Ascending aorta (tissue), 2 donors: Measurements from ENCODE around the gene SFXN4. TPM values are rescaled to one million over a fixed set of nuclear protein-coding genes. Genes with fewer than 3 reads are reported as not detected.

Experiments
- DNase-seq, 2 donors: peaks; one replicate each; pipeline ENCODE4 v3.0.0-alpha.2; 2019; ENCODE audit warnings: low spot score in 2 of 2
- H3K27ac ChIP-seq, 2 donors: fragments of 200-600 bp; sonication (generic); one replicate each; pipeline ENCODE4 v1.5.1; 2016 to 2017; ENCODE audit warnings: mild to moderate bottlenecking in 1 of 2
- H3K27me3 ChIP-seq: fragments of 200-600 bp; sonication (generic); one replicate; pipeline ENCODE4 v1.5.1; 2017
- H3K36me3 ChIP-seq, 2 donors: fragments of 200-600 bp; sonication (generic); one replicate each; pipeline ENCODE4 v1.5.1; 2016
- H3K4me1 ChIP-seq, 2 donors: fragments of 200-600 bp; sonication (generic); one replicate each; pipeline ENCODE4 v1.5.1; 2016 to 2017; ENCODE audit warnings: mild to moderate bottlenecking in 1 of 2
- H3K4me3 ChIP-seq, 2 donors: fragments of 200-600 bp; sonication (generic); one replicate each; pipeline ENCODE4 v1.5.1; 2016 to 2017; ENCODE audit warnings: mild to moderate bottlenecking in 1 of 2
- H3K9me3 ChIP-seq, 2 donors: fragments of 200-600 bp; sonication (generic); one replicate each; pipeline ENCODE4 v1.5.1; 2016
- CTCF ChIP-seq, 3 experiments: fragments of 200-600 bp in 2 of 3; fragments of 450-650 bp in 1 of 3; sonication (generic) in 2 of 3; IDR thresholded peaks; one replicate each; pipeline ENCODE4 v1.5.1; 2016 to 2019; ENCODE audit warnings: antibody characterized with exemption in 3 of 3, mild to moderate bottlenecking in 1 of 3, moderate library complexity in 1 of 3
- intact Hi-C: fragments of 100-400 bp; cut with DNase I; formaldehyde crosslinking; loops from one replicate; pipeline ENCODE4 v1.15.1; 2023
- total RNA-seq: library from RNA; depleted of rRNA; stranded (reverse); fragments of >200 nt; gene quantifications from one replicate; pipeline ENCODE4 v1.1.0, GENCODE V29; 2016

SFXN4 gene
- total RNA-seq, 1 donor from 2014 or later: 13.7 TPM

- intact Hi-C loops: loop anchor here (2.0 to 10.0 kb wide), 3 partner anchors 156 to 446 kb away; partner anchors contain the start of genes BAG3 and TIAL1
- Histone ChIP-seq H3K4me1 (peaks cover 15 to 41% of the 10 kb centered on the region in 2 donors), H3K27me3 (no peaks in the 10 kb centered on the region), H3K36me3 (no peaks in the 10 kb centered on the region), H3K9me3 (no peaks in the 10 kb centered on the region), H3K4me3 (peak overlapping the region; percentile 91 to 99), H3K27ac (peak overlapping the region; percentile 95 to 97)
- TF ChIP-seq CTCF (IDR thresholded peaks at IDR 0.05): peak; percentile 78 to 81 (median 79)
- DNase-seq: peak in 1 of 2 donors; percentile 87
Measured at GRCh38 chr10:119209035-119209735, 43.7 kb upstream of the SFXN4 start.

- intact Hi-C loops: loop anchor here (2.0 to 10.0 kb wide), 3 partner anchors 156 to 446 kb away; partner anchors contain the start of genes BAG3 and TIAL1
Measured at GRCh38 chr10:119208553-119208940, 43.0 kb upstream of the SFXN4 start.

GRCh38 chr10:119207713-119208552 lies 42.4 kb upstream of the SFXN4 start:
- DNase-seq: peak in 1 of 2 donors; percentile 79
- H3K4me1 ChIP-seq: peaks cover 8 to 34% of the 10 kb centered on the region in 2 donors
- no peaks in the 10 kb centered on the region for H3K36me3 ChIP-seq
- peak overlapping the region; percentile 91 to 99 for H3K4me3 ChIP-seq
- TF ChIP-seq CTCF (IDR thresholded peaks at IDR 0.05): no peak
- H3K27ac ChIP-seq: peak overlapping the region; percentile 95 to 97
- H3K9me3 ChIP-seq: no peaks in the 10 kb centered on the region
- intact Hi-C loops: loop anchor here (2.0 to 10.0 kb wide), 7 partner anchors 63 to 447 kb away; partner anchors contain the start of genes BAG3 and TIAL1
- no peaks in the 10 kb centered on the region for H3K27me3 ChIP-seq

More at GRCh38 chr10:119208553-119208940, 43.0 kb upstream of the SFXN4 start:
- Histone ChIP-seq H3K9me3 (no peaks in the 10 kb centered on the region), H3K4me3 (peak overlapping the region; percentile 91 to 99), H3K27ac (peak overlapping the region; percentile 95 to 97), H3K36me3 (no peaks in the 10 kb centered on the region), H3K4me1 (peaks cover 8 to 36% of the 10 kb centered on the region in 2 donors), H3K27me3 (no peaks in the 10 kb centered on the region)
- no peak for DNase-seq
- no peak for TF ChIP-seq CTCF (IDR thresholded peaks at IDR 0.05)

- intact Hi-C loops: loop anchor here (2.0 to 10.0 kb wide), 6 partner anchors 63 to 447 kb away; partner anchors contain the start of genes BAG3 and TIAL1
- H3K9me3 ChIP-seq: no peaks in the 10 kb centered on the region
- DNase-seq: peak; percentile 91 to 98
- TF ChIP-seq CTCF (IDR thresholded peaks at IDR 0.05): no peak
- H3K4me3 ChIP-seq: peak within 1 kb of the TSS; percentile 91 to 99
- no peaks in the 10 kb centered on the region for H3K27me3 ChIP-seq
- peaks cover 2 to 28% of the 10 kb centered on the region in 2 donors for H3K4me1 ChIP-seq
- H3K36me3 ChIP-seq: no peaks in the 10 kb centered on the region
- peak within 1 kb of the TSS; percentile 95 to 97 for H3K27ac ChIP-seq
Measured at GRCh38 chr10:119207366-119207666, 41.8 kb upstream of the SFXN4 start, which contains the start of gene GRK5. Gene GRK5, plus strand, starts transcription at chr10:119207571. Its CDS starts 347 bp downstream, at chr10:119207918.

GRCh38 chr10:119206603-119207365 lies 41.3 kb upstream of the SFXN4 start:
- H3K4me1 ChIP-seq: peaks cover 0 to 22% of the 10 kb centered on the region in 2 donors
- peak overlapping the region; percentile 95 to 97 for H3K27ac ChIP-seq
- peak overlapping the region; percentile 91 to 99 for H3K4me3 ChIP-seq
- peak; percentile 32 to 96 (median 43) for TF ChIP-seq CTCF (IDR thresholded peaks at IDR 0.05)
- H3K9me3 ChIP-seq: no peaks in the 10 kb centered on the region
- DNase-seq: peak; percentile 30 to 89
- no peaks in the 10 kb centered on the region for H3K36me3 ChIP-seq
- H3K27me3 ChIP-seq: no peaks in the 10 kb centered on the region
- intact Hi-C loops: loop anchor here (2.0 to 10.0 kb wide), 6 partner anchors 64 to 448 kb away; partner anchors contain the start of genes BAG3 and TIAL1
